PFSK-1 (cell line): ENCODE measurements around the gene PIANP.

ENCODE experiments used
- FOXP2 ChIP-seq: optimal IDR thresholded peaks from 2 replicates; pipeline ENCODE3; 2011; ENCODE audit warnings: borderline replicate concordance, control low read depth, inconsistent platforms; ENCODE audit not compliant: insufficient read depth; ENCODE audit errors: extremely low read length, extremely low read depth
- POLR2AphosphoS5 ChIP-seq: IDR thresholded peaks from 2 replicates; pipeline ENCODE4 v1.6.1; 2012; ENCODE audit warnings: low read depth, mild to moderate bottlenecking, control low read depth, low read length, moderate library complexity
- REST ChIP-seq, 2 experiments: IDR thresholded peaks; 2 replicates each; pipeline versions ENCODE4 v1.6.1 to v1.8.0; 2011 to 2012; ENCODE audit warnings: low read depth in 2 of 2, low read length in 2 of 2, control low read depth in 1 of 2, inconsistent platforms in 1 of 2, mild to moderate bottlenecking in 1 of 2, moderate library complexity in 1 of 2; ENCODE audit not compliant: insufficient read depth in 1 of 2
- SIN3A ChIP-seq: IDR thresholded peaks from 2 replicates; pipeline ENCODE4 v1.6.1; 2012; ENCODE audit warnings: mild to moderate bottlenecking, low read length, moderate library complexity, borderline replicate concordance; ENCODE audit not compliant: insufficient read depth
- TAF1 ChIP-seq: IDR thresholded peaks from 2 replicates; pipeline ENCODE4 v1.6.1; 2012; ENCODE audit warnings: low read length, control low read depth, borderline replicate concordance; ENCODE audit not compliant: insufficient read depth

Gene PIANP

GRCh38 chr12:6722863-6723262 is 22.2 kb upstream of the PIANP start:
- no peak for TF ChIP-seq FOXP2
- TF ChIP-seq POLR2AphosphoS5 = no peak
- no peak for TF ChIP-seq TAF1
- TF ChIP-seq REST (IDR thresholded peaks at IDR 0.05; ENCODE audit: insufficient read depth in 1 of 2, low read depth in 2 of 2, low read length in 2 of 2) = no peak
- no peak for TF ChIP-seq SIN3A

- no peak for TF ChIP-seq POLR2AphosphoS5
- TF ChIP-seq REST (IDR thresholded peaks at IDR 0.05; ENCODE audit: insufficient read depth in 1 of 2, low read depth in 2 of 2, low read length in 2 of 2) = no peak
- no peak for TF ChIP-seq TAF1
- TF ChIP-seq FOXP2 = no peak
- TF ChIP-seq SIN3A = no peak
Observed at GRCh38 chr12:6716874-6717437, 16.3 kb upstream of the PIANP start.

- TF ChIP-seq FOXP2 (no peak), TAF1 (no peak), POLR2AphosphoS5 (no peak), REST (IDR thresholded peaks at IDR 0.05; ENCODE audit: insufficient read depth in 1 of 2, low read depth in 2 of 2, low read length in 2 of 2) (no peak), SIN3A (no peak)
Observed at GRCh38 chr12:6708960-6709394, 8.4 kb upstream of the PIANP start.

GRCh38 chr12:6703631-6704030 is 3.0 kb upstream of the PIANP start:
- no peak for TF ChIP-seq SIN3A
- no peak for TF ChIP-seq FOXP2
- no peak for TF ChIP-seq REST (IDR thresholded peaks at IDR 0.05; ENCODE audit: insufficient read depth in 1 of 2, low read depth in 2 of 2, low read length in 2 of 2)
- TF ChIP-seq POLR2AphosphoS5 = no peak
- no peak for TF ChIP-seq TAF1

- no peak for TF ChIP-seq TAF1
- no peak for TF ChIP-seq REST (IDR thresholded peaks at IDR 0.05; ENCODE audit: insufficient read depth in 1 of 2, low read depth in 2 of 2, low read length in 2 of 2)
- no peak for TF ChIP-seq POLR2AphosphoS5
- no peak for TF ChIP-seq FOXP2
- no peak for TF ChIP-seq SIN3A
Observed at GRCh38 chr12:6701078-6701768, 608 bp upstream of the PIANP start.
